NCI-H526 treated with DMSO at 0.1 percent for 48 hours (cell line): ENCODE measurements around the gene CCDC40.
"Not testable (repeated sequence)": the region's sequence is repeated elsewhere in the genome, so short reads cannot be mapped to it uniquely, and the experiment has no call there.

Source experiments
- DNase-seq: peaks from one replicate; lab custom pipeline; 2025; lab: John Stamatoyannopoulos, UW

CCDC40 gene

DNA sequence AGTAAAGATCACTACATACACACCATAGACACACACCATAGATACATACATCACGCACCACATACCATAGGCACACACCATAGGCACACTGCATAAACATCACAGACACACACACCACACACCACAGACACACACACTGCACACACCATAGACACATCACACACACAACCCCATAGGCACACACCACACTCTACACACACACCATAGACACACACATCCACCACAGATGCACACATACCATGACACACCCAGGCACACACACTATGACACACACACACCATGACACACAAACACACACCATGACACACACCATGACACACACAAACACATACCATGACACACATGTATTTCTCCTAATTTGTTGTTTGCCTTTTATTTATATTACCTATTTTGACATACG is 14.8 kb upstream of the CCDC40 start:
- DNase-seq, result no peak

DNA sequence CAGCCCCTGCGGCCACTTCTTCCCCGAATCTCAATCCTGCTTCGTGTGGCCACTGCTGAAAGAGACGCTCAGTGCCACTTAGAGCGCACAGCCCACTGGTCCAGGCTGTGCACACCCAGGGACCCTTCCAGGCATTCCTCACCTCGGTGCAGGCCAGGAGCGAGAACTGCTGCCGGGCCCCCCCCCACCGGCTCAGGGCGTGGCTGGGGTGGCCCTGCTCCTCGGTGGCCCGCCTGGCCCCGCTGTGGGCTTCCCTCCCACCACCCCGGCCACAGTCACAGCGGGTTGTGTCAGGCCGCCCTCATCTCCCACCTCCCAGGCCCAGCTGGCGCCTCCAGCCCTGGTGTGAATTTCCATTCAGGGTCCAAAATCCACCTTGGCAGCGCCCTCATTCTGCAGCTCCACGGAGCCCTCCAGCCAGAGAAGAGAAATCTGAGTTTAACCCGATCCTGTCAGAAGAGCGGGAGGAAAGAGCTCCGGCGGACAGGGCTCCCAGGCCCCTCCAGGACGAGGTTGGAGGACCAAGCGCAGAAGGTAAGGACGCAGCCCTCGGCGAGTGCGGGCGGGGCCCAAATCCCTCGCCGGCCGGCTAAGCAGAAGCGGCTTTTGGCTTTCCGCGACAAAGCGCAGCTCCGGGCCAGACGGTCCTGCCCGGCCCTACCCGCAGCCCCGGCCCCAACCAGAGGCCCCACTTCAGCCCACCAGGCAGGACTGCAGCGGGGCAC is 12.8 kb upstream of the CCDC40 start:
- DNase-seq, result peak; percentile 30

DNA sequence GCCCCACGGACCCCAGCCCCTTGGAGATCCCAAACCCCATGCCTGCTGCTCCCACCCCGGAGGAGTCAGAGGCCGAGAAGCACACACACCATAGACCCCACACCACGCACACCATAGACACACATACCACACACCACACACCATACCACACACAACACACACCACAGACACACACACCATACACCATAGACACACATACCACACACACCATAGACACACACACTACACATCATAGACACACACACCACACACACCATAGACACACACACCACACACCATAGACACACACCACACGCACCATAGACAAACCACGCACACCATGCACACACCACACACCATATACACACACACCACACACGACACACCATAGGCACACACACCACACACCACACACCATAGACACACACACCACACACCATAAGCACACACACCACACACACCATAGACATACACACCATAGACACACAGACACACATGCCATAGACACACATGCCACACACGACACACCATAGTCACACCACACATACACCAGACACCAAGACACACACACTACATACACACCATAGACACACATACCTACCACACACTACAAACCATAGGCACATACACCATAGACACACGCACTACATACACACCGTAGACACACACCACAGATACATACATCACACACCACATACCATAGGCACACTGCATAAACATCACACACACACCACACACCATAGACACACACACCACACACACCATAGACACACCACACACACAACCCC is 12.1 kb upstream of the CCDC40 start:
- DNase-seq, result no peak

DNA sequence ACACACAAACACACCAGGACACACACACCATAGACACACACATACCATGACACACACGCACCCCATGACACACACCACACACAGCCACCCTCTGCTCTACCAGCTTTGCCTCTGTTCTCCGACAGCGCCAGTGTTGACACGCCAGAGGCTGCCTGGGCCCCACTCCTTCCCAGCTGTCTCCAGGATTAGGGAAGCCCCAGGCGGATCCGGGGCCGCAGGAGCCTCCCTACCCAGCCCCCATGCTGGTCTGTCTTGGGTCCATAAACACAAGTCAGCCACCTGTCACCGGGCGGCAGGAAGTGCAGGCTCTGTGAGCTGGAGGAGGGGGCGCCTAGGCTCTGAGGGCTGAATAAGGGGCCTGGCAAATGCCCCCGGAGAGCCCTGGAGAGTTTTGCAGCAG is 11.3 kb upstream of the CCDC40 start:
- DNase-seq, result no peak

DNA sequence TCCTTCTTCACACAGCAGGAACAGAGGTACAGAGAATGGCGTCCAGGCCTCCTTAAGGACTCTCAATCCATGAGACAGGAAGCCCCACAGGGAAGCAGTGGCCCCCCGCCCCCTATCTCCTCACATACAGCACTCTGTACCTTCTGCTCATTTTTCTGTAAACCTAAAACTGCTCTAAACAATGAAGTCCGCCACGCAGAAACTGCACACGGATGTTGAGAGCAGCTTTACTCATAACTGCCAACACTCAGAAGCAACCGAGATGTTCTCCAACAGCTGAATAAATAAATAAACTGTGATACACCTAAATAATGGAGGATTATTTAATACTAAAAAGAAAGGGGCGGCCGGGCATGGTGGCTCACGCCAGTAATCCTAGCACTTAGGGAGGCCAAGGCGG is 10.6 kb upstream of the CCDC40 start:
- DNase-seq, result no peak

DNA sequence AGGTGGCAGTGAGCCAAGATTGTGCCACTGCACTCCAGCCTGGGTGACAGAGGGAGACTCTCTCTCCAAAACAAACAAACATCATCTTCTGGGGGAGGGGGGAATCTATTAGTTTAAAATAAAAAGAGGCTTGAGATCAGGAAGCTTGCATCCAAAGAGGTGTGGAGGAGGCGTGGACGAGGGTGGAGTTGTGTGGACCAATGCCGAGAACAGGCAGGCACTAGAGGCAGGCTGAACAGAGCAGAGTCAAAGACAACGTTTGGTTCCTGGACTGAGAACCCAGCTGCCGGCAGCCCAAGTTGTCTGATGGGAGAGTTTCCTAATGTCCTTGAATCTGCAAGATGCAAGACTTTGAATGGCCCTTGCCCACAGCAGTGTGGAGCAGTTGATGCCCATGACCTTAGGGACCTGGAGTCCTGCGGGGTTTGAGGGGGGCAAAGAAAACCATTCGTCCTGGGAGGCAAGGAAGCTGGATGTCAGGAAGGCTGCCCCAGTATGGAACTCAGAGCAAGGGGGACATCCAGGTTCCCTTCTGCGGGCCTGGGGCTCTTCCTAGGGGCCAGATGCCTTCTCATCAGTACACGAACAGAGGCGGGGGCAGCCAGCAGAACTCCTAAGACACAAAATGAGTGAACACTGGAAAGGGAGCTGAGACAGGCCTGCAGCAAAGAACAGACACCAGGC is 9.9 kb upstream of the CCDC40 start:
- DNase-seq, result no peak

DNA sequence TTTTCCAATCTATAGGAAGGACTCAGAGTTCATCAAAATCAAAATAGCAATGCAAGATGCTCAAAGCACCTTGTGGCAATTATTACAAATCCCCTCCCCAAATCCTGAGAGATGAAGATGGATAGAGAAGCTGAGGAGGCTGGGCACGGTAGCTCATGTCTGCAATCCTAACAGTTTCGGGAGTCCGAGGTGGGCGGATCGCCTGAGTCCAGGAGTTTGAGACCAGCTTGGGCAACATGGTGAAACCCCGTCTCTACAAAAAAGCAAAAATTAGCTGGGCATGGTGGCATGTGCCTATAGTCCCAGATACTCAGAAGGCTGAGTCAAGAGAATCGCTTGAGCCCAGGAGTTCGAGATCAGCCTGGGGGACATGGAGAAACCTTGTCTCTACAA is 9.4 kb upstream of the CCDC40 start:
- DNase-seq, result no peak

DNA sequence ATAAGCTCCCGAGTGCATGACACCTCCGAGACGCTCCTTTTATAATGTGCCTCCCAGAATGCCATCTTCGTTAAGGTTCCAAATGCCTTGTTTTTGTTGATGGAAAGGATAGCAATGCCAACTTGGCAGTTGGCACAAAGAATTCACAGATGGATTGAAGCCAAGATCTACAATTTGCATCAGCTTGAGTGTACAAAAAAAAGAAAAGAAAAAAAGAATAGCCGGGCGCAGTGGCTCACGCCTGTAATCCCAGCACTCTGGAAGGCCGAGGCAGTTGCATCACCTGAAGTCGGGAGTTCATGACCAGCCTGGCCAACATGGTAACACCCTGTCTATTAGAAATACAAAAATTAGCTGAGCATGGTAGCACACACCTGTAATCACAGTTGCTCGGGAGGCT is 8.4 kb upstream of the CCDC40 start:
- DNase-seq, result no peak

DNA sequence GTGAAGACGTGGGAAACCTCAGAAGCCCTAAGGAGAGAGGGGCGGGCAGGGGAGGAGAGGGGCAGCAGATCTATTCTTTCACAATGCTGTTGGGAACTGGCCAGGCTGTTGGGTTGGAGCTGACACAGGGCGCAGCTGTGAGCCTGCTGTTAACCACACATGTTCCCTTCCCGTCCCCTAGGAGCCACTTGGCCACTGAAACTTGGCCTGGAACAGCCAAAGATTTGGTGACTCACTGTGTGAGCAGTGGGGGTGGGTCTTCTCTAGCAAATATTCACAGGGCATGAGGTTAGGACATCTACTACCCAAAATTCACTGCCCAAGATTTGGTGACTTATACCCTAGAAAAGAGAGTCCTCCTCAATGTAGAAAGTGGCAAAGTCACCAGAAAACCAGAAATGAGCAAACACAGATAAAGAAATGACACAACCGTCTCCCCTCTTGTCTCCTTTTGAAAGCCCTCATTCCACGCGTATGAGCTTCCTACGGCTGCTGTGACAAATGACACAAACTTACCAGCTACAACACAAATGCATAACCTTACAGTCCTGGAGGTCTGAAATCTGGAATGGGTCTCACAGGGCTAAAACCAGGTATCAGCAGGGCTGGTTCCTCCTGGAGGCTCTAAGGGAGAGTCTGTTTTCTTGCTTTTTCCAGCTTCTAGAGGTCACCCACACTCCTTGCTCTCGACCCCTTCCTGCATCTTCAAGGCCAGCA is 7.0 kb upstream of the CCDC40 start:
- DNase-seq, result no peak

DNA sequence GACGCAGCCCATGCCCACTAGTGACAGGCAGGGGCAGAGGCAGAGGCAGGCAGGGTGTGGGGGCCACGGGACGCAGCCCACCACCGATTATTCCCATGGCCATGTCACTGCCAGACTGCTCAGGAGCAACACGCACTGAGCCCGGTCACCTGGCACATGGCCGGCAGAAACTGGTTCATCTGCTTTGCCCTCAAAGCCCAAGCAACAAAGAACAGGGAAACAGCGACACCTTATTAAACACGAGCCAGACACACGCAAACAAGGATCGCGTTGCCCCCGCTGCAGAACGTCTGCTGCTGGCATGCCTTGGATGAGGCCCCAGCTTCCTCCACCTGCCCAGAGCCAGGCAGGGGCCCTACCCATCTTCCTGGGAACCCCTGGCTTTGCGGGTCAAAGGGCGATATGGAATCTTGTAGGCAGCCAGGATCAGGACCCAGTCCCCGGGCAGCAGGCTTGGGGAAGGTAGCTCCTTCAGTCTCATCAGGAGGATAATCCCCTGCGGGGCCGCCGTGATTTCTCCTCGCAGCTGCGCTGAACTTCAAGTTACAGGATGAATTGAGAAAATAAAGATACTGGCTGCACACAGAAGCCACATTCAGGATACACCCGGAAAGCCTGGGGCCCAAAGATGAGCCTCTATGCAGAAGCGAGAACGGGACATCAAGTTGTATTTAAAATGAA is 5.6 kb upstream of the CCDC40 start:
- peak; percentile 73 for DNase-seq

DNA sequence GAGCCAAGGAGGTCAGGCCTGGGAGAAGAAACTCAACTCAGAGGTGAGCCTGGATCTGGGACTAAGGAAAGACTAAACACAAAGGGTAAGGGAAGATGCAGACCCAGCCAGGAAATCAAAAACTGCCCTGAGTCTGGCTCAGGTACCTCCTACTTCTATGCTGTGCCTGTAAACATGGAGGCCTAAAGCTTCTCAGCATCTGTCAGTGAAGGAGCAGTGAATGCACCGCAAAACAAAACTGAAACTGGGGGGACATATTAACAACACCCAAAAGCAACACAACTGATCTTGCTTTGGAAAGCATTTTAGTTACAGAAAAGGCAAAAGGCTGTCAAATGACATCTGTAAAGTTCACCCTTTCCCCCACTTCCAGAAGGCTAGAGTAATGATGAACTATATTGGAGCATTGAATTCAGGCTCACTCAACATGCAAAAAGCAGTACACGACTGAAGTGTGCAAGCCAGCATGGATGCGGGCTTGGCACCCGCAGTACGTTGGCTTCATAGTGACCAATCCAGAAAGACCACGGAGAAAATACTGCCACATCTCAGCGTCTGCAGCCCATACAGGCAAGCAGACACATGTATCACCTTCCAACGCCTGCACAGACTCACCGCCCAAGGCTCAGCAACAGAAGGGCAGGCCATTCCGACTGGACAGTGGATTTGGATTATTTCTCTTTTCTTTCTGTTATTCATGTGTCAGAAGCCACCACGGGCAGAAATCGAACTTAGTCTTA is 4.6 kb upstream of the CCDC40 start:
- DNase-seq, result no peak

DNA sequence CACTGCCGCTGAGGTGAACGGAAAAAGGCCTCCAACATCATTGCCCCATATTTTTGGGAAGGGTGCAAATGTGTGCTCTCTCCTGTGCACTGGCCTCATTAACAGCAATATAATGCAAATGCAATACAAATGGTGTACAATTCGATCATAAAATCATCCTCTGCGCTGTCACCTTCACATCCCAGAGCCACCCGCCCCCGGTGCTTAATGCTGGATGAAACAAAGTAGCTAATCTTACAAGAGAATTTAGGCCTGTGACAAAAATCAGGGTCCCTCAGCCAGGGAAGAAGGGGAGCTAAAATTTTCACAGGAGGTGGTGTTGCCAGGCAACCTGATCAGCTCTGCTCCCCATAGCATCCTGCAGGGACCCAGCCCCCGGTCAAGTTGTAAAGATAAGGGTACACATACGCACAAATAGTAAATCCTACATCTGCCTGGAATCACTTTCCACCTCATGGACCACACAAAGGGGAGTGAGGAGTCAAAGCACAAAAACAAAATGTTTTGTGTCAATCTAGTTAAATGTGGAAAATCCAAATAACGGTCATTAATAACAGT is 3.7 kb upstream of the CCDC40 start:
- DNase-seq, result no peak

DNA sequence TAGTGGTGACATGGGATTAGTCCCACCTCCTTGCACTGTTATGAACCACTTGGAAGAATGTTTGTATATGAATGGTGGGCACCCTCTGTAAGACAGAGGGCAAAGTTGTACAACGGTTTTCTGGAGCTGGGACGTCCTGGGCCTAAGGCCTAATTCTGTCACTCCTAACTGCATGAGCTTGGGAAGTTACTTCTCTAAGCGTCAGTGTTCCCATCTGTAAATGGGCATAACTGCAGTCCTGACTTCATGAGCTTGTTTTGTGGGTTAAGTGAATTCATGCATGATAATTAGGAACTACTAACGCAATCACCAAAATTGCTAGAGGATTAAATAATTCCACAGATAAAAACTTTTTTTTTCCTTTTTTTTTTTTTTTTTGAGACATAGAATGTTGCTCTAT is 2.6 kb upstream of the CCDC40 start:
- DNase-seq, result no peak

DNA sequence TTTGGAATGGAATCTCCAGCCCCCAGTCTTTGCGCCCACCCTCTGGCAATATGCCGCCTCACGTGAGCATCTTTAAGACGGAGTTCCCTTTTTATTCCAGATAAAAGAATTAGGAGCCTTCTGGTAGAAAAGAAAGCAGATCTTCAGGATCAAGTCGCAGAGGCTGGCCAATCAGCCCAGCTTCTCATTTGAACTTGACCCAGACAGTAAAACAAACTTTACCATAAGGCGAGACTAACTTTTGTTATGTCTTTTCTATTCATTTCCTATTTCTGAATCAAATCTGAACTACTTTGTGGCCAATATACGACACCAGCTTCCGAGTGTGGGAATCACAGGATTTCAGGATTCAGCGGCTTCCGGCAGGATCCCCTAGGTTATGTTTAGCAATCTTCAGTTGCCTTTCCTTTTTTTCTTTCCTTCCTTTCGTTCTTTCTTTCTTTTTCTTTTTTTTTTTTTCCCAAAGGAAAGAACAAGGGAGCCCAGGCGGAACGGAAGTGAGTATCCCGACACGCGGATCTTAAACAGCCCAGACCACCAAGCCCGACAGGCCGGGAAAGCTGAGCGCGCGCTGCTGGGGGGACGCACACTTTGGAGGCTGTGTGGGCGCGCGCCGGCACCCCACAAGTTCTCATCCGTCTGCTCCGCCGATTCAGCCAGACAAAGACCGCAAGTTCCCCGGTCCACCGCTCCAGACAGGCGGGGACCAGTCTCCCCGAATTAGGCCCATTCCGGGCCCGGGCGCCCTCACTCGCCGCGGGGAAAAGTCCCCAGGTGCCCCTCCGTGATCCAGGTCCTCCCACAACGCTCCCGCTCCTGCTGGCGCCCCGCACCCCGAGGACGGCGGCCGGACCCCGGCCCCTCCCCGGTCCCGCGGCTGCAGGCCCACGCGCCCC is 1.4 kb upstream of the CCDC40 start:
- no peak for DNase-seq

DNA sequence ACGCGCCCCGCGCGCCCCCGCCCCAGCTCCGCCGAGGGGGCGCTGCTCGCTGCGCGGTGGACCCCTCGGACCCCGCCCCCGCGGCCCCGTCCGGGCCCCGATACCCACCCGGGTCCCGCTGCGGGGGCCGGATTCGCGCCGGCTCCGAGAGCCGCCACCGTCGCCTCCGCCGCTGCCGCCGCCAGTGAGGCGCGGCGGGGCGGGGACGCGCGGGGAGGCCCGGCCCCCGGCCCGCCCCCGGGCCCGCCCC is 830 bp upstream of the CCDC40 start, which contains the start of gene TBC1D16:
TSS of gene TBC1D16 (minus strand) at position 186 of the 250 bp plus-strand sequence. CDS start 22,325 bp downstream, outside the sequence.
- DNase-seq, result no peak

DNA sequence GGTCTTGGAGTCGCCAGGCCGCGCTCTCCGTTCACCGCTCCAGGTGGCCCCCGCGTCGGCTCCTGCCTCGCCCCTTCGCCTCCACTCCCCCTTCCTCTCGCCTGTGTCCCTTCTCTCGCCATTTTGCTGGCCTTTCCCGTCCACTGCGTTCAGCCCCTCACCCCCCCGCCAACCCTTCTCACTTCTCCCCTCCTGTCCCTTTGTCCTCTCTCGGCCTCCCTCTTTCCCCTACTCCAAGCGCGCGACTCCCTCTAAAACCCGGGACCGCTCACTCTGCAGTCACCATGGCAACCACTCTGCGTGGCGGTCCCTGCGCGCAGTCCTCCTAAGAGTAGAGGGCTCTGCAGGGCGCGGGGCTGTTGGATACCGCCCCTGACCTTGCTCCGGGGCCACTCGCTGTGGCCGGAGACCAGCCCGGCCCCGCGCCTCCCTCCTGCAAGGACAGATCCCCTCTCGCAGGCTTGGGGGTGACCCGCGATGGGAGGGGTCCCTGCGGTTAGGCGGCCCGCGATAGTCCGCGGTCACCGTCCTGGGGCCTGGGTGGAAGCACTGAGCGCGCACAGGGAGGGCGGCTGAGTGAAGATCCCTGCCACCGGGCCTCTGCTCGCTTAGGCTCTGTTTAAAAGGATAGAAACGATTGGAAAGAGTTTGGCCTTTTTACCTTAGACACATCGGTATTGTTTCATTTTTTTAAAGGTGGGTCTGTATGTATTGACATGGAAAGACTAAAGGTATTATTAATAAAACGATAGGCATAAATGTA is 454 bp downstream of the CCDC40 start:
- peak; percentile 38 for DNase-seq

DNA sequence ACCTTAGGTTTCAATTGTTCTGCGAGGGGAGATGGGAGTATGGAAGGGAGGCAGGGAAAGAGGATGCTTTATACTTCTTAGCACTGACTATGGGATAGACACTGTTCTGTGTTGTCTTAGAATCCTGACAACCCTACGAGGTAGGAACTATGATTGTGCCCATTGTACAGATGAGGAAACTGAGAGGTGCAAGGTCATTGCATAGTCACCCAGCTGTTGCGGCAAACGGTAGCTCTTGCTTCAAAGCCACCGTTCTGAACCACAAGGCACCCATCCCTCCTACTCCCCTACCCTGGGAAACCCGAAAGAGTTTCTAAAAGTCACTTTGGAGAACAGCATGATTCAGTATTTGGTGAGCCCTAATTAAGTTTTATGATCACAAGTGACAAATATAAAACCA is 7.5 kb downstream of the CCDC40 start:
- no peak for DNase-seq

DNA sequence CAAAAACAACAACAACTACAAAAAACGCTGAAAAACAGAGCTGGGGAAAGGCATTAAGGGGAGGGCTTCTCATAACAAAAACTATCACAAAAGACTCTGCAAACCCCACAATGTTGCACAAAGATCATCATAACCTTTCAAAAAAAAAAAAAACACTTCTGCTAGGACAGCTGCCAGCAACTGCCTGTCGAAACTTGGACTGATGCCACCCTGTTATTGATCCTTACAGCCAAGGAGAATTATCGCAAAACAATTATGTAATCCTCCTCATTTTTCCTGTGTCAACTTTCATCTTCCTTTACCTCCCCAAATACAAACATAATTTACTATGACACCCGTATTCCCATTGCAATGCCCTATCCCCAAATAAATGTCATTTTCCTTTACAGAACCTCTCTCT is 9.3 kb downstream of the CCDC40 start:
- no peak for DNase-seq

DNA sequence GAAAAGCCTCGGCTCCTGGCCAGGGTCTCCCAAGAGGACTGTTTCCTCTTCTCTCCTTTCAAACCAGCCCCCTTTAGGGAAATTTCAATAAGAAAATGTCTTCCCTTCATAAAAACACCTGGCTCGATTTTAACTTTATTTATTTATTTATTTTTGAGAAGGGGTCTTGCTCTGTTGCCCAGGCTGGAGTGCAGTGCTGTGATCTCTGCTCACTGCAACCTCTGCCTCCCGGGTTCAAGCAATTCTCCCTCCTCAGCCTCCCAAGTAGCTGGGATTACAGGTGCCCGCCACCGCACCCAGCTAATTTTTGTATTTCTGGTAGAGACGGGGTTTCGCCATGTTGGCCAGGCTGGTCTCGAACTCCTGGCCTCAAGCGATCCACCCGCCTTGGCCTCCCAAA is 10.3 kb downstream of the CCDC40 start:
- not testable (repeated sequence) for DNase-seq
